DOHH2 (cell line): Measurements from ENCODE around the gene HDAC4.

ENCODE experiments used
- CTCF ChIP-seq: fragments of 200-600 bp; sonication (generic); IDR thresholded peaks from one replicate; pipeline ENCODE4 v1.5.1; 2014; ENCODE audit warnings: antibody characterized with exemption, mild to moderate bottlenecking, low read depth, low read length; ENCODE audit not compliant: poor library complexity, severe bottlenecking
- EZH2phosphoT487 ChIP-seq: fragments of 200-600 bp; sonication (generic); IDR thresholded peaks from 2 replicates; pipeline ENCODE4 v1.6.1; 2017; ENCODE audit warnings: borderline replicate concordance, mild to moderate bottlenecking, antibody characterized with exemption, low read length, moderate library complexity, mixed read lengths

- no peak for TF ChIP-seq CTCF
- no peak for TF ChIP-seq EZH2phosphoT487
These were observed 335.3 kb downstream of the HDAC4 start for GRCh38 chr2:239065537-239065936.
